Parathyroid adenoma (tissue), 2 donors: Measurements from ENCODE around the gene BTBD19.

Experiments used
- H2AFZ ChIP-seq: fragments of 300-600 bp; sonication (generic); one replicate; pipeline ENCODE4 v1.7.0; 2017; ENCODE audit warnings: antibody characterized with exemption, mild to moderate bottlenecking
- H3K27ac ChIP-seq: fragments of 300-600 bp; sonication (generic); one replicate; pipeline ENCODE4 v1.7.0; 2017
- H3K27me3 ChIP-seq: fragments of 300-600 bp; sonication (generic); one replicate; pipeline ENCODE4 v1.7.0; 2017; ENCODE audit warnings: low read length; ENCODE audit not compliant: control insufficient read depth, insufficient read depth
- H3K36me3 ChIP-seq: fragments of 300-600 bp; sonication (generic); one replicate; pipeline ENCODE4 v1.7.0; 2017; ENCODE audit warnings: low read length; ENCODE audit not compliant: control insufficient read depth, insufficient read depth
- H3K4me1 ChIP-seq: fragments of 300-600 bp; sonication (generic); one replicate; pipeline ENCODE4 v1.7.0; 2017; ENCODE audit warnings: control low read depth
- H3K4me2 ChIP-seq: fragments of 300-600 bp; sonication (generic); one replicate; pipeline ENCODE4 v1.7.0; 2017; ENCODE audit warnings: low read length
- H3K4me3 ChIP-seq: fragments of 300-600 bp; sonication (generic); one replicate; pipeline ENCODE4 v1.7.0; 2017; ENCODE audit warnings: low read depth, low read length
- H3K79me2 ChIP-seq: fragments of 300-600 bp; sonication (generic); one replicate; pipeline ENCODE4 v1.7.0; 2017; ENCODE audit warnings: control low read depth
- H3K9ac ChIP-seq: fragments of 300-600 bp; sonication (generic); one replicate; pipeline ENCODE4 v1.7.0; 2017; ENCODE audit warnings: mild to moderate bottlenecking
- H3K9me3 ChIP-seq: fragments of 300-600 bp; sonication (generic); one replicate; pipeline ENCODE4 v1.7.0; 2017; ENCODE audit warnings: low read length; ENCODE audit not compliant: control insufficient read depth
- CTCF ChIP-seq: fragments of 300-600 bp; sonication (generic); IDR thresholded peaks from one replicate; pipeline ENCODE4 v1.7.0; 2017; ENCODE audit warnings: antibody characterized with exemption, mild to moderate bottlenecking
- donor health status: primary hyperparathyroidism.

The BTBD19 gene

GRCh38 chr1:44828841-44829440, 20.6 kb downstream of the BTBD19 start:
- Histone ChIP-seq H3K36me3 (no peaks in the 10 kb centered on the region), H3K9ac (no peak overlapping the region)
- TF ChIP-seq CTCF, result no peak

GRCh38 chr1:44829506-44830384, 21.4 kb downstream of the BTBD19 start:
- Histone ChIP-seq H2AFZ (no peak overlapping the region), H3K9me3 (no peaks in the 10 kb centered on the region), H3K9ac (no peak overlapping the region), H3K79me2 (no peaks in the 10 kb centered on the region), H3K4me3 (no peak overlapping the region), H3K4me2 (no peak overlapping the region), H3K4me1 (no peaks in the 10 kb centered on the region), H3K27me3 (no peaks in the 10 kb centered on the region), H3K36me3 (no peaks in the 10 kb centered on the region), H3K27ac (no peak overlapping the region)
- no peak for TF ChIP-seq CTCF

More at GRCh38 chr1:44828841-44829440, 20.6 kb downstream of the BTBD19 start:
- Histone ChIP-seq H3K79me2 (no peaks in the 10 kb centered on the region), H3K9me3 (no peaks in the 10 kb centered on the region), H3K27ac (no peak overlapping the region), H3K4me2 (no peak overlapping the region), H2AFZ (no peak overlapping the region), H3K27me3 (no peaks in the 10 kb centered on the region), H3K4me1 (no peaks in the 10 kb centered on the region), H3K4me3 (no peak overlapping the region)

- no peak overlapping the region for H2AFZ ChIP-seq
- TF ChIP-seq CTCF, result no peak
- no peaks in the 10 kb centered on the region for H3K27me3 ChIP-seq
- H3K9ac ChIP-seq, result no peak overlapping the region
- H3K36me3 ChIP-seq, result no peaks in the 10 kb centered on the region
- H3K9me3 ChIP-seq, result no peaks in the 10 kb centered on the region
- H3K4me2 ChIP-seq, result no peak overlapping the region
- H3K79me2 ChIP-seq, result no peaks in the 10 kb centered on the region
- H3K27ac ChIP-seq, result no peak overlapping the region
- no peak overlapping the region for H3K4me3 ChIP-seq
- H3K4me1 ChIP-seq, result no peaks in the 10 kb centered on the region
These were observed 22.6 kb downstream of the BTBD19 start for GRCh38 chr1:44830900-44831304.

GRCh38 chr1:44831516-44831915, 23.2 kb downstream of the BTBD19 start:
- Histone ChIP-seq H3K36me3 (no peaks in the 10 kb centered on the region), H3K9ac (no peak overlapping the region)

More at GRCh38 chr1:44831516-44831915, 23.2 kb downstream of the BTBD19 start:
- Histone ChIP-seq H3K27me3 (no peaks in the 10 kb centered on the region), H3K9me3 (no peaks in the 10 kb centered on the region), H3K4me3 (no peak overlapping the region), H3K4me1 (no peaks in the 10 kb centered on the region), H2AFZ (no peak overlapping the region), H3K79me2 (no peaks in the 10 kb centered on the region), H3K4me2 (no peak overlapping the region), H3K27ac (no peak overlapping the region)
- TF ChIP-seq CTCF, result no peak
